ENCODE measurements around the gene JMJD6. TPM values are rescaled to one million over a fixed set of nuclear protein-coding genes. Genes with fewer than 3 reads are reported as not detected.

Gene JMJD6
- total RNA-seq, 1 experiment from 2014 or later, result 60.0 TPM

- in situ Hi-C loops (cut with HindIII; ENCODE audit: low pct_unique_long_range_greater_than_20kb, low sequenced_read_pairs) (no loop called here), intact Hi-C loops (cut with micrococcal nuclease; ENCODE audit: unreplicated experiment) (no loop called here)
- ATAC-seq (peak; percentile 48; the same call in 1 of the 2 replicates), DNase-seq (ENCODE audit: low read depth, low spot score) (no peak)
- ChIA-PET POLR2A (no interaction called here), CTCF (no interaction called here)
- H3K4me3 ChIP-seq (ENCODE audit: low read depth in 2 of 2, low read length in 2 of 2), result no peak overlapping the region
- no peaks in the 10 kb centered on the region for H3K27me3 ChIP-seq (ENCODE audit: control insufficient read depth, insufficient read depth, low read length)
- no peaks in the 10 kb centered on the region for H3K9me3 ChIP-seq (ENCODE audit: control insufficient read depth, insufficient read depth, low read depth, low read length)
- TF ChIP-seq REST (IDR thresholded peaks at IDR 0.05; ENCODE audit: insufficient read depth in 1 of 2, low read depth in 2 of 2, low read length in 1 of 2) (no peak), CTCF (IDR thresholded peaks at IDR 0.05) (no peak), TCF7L2 (IDR thresholded peaks at IDR 0.05; ENCODE audit: low read depth, low read length) (no peak), POLR2AphosphoS5 (IDR thresholded peaks at IDR 0.05; ENCODE audit: low read depth, low read length) (no peak), SIN3A (IDR thresholded peaks at IDR 0.05; ENCODE audit: borderline replicate concordance, insufficient read depth, low read depth, low read length) (no peak)
- no peak overlapping the region for H3K27ac ChIP-seq (ENCODE audit: low read length)
- H3K36me3 ChIP-seq (ENCODE audit: control insufficient read depth, insufficient read depth, low read length), result peaks cover 10% of the 10 kb centered on the region
- H3K4me1 ChIP-seq (ENCODE audit: control insufficient read depth, insufficient read depth, low read length), result no peaks in the 10 kb centered on the region
- no TSS peak for BruUV-seq (replicated peaks)
These were observed 46.6 kb upstream of the JMJD6 start for GRCh38 chr17:76772842-76773525.

GRCh38 chr17:76758570-76758969 is 32.2 kb upstream of the JMJD6 start:
- Histone ChIP-seq H3K27ac (ENCODE audit: low read length) (no peak overlapping the region), H3K4me3 (ENCODE audit: low read depth in 2 of 2, low read length in 2 of 2) (no peak overlapping the region), H3K4me1 (ENCODE audit: control insufficient read depth, insufficient read depth, low read length) (no peaks in the 10 kb centered on the region), H3K36me3 (ENCODE audit: control insufficient read depth, insufficient read depth, low read length) (no peaks in the 10 kb centered on the region; the same call in 1 of the 2 replicates), H3K27me3 (ENCODE audit: control insufficient read depth, insufficient read depth, low read length) (no peaks in the 10 kb centered on the region), H3K9me3 (ENCODE audit: control insufficient read depth, insufficient read depth, low read depth, low read length) (no peaks in the 10 kb centered on the region)
- ATAC-seq (no peak), DNase-seq (ENCODE audit: low read depth, low spot score) (no peak)
- intact Hi-C loops (cut with micrococcal nuclease; ENCODE audit: unreplicated experiment), result no loop called here
- in situ Hi-C loops (cut with HindIII; ENCODE audit: low pct_unique_long_range_greater_than_20kb, low sequenced_read_pairs), result no loop called here
- no TSS peak for BruUV-seq (replicated peaks)
- ChIA-PET CTCF (no interaction called here), POLR2A (interaction anchor here (0.7 kb wide), 2 partner anchors 27 to 82 kb away, joined by 5 to 7 read pairs; no protein-coding TSS in a partner anchor)
- no peak for TF ChIP-seq POLR2AphosphoS5 (IDR thresholded peaks at IDR 0.05; ENCODE audit: low read depth, low read length)
- no peak for TF ChIP-seq SIN3A (IDR thresholded peaks at IDR 0.05; ENCODE audit: borderline replicate concordance, insufficient read depth, low read depth, low read length)
- TF ChIP-seq CTCF (IDR thresholded peaks at IDR 0.05), result no peak
- no peak for TF ChIP-seq TCF7L2 (IDR thresholded peaks at IDR 0.05; ENCODE audit: low read depth, low read length)
- TF ChIP-seq REST (IDR thresholded peaks at IDR 0.05; ENCODE audit: insufficient read depth in 1 of 2, low read depth in 2 of 2, low read length in 1 of 2), result no peak
